Mucosa of stomach (tissue), 1 donor: Measurements from ENCODE around the gene C13orf46.

ENCODE experiments used
- H3K27me3 ChIP-seq: one replicate; pipeline ENCODE4 v1.7.0; 2013; ENCODE audit warnings: mild to moderate bottlenecking, low read length; ENCODE audit not compliant: control insufficient read depth, insufficient read depth
- H3K36me3 ChIP-seq: one replicate; pipeline ENCODE4 v1.7.0; 2013; ENCODE audit warnings: low read length; ENCODE audit not compliant: control insufficient read depth, insufficient read depth
- H3K4me1 ChIP-seq: one replicate; pipeline ENCODE4 v1.7.0; 2013; ENCODE audit warnings: mild to moderate bottlenecking, low read length; ENCODE audit not compliant: control insufficient read depth, insufficient read depth
- H3K4me3 ChIP-seq: one replicate; pipeline ENCODE4 v1.7.0; 2013; ENCODE audit warnings: low read length
- H3K9ac ChIP-seq: one replicate; pipeline ENCODE4 v1.7.0; 2013; ENCODE audit warnings: mild to moderate bottlenecking, low read length, moderate library complexity
- H3K9me3 ChIP-seq: one replicate; pipeline ENCODE4 v1.7.0; 2013; ENCODE audit warnings: mild to moderate bottlenecking, low read length, moderate library complexity; ENCODE audit not compliant: control insufficient read depth
- donor health status: Pancreatic carcinoma.

C13orf46 gene

GRCh38 chr13:113951246-113951999, 22.5 kb downstream of the C13orf46 start:
- peak overlapping the region; percentile 26 for H3K9ac ChIP-seq
- H3K27me3 ChIP-seq = no peaks in the 10 kb centered on the region
- peaks cover 11% of the 10 kb centered on the region for H3K4me1 ChIP-seq
- H3K4me3 ChIP-seq = no peak overlapping the region
- no peaks in the 10 kb centered on the region for H3K36me3 ChIP-seq
- H3K9me3 ChIP-seq = no peaks in the 10 kb centered on the region

- H3K4me1 ChIP-seq = peaks cover 11% of the 10 kb centered on the region
- H3K36me3 ChIP-seq = no peaks in the 10 kb centered on the region
- H3K27me3 ChIP-seq = no peaks in the 10 kb centered on the region
- H3K4me3 ChIP-seq = no peak overlapping the region
- peak overlapping the region; percentile 26 for H3K9ac ChIP-seq
- H3K9me3 ChIP-seq = no peaks in the 10 kb centered on the region
These were observed 23.2 kb downstream of the C13orf46 start for GRCh38 chr13:113950451-113951245.

GRCh38 chr13:113949546-113949945, 24.3 kb downstream of the C13orf46 start:
- Histone ChIP-seq H3K36me3 (no peaks in the 10 kb centered on the region), H3K9ac (no peak overlapping the region), H3K4me1 (peaks cover 11% of the 10 kb centered on the region), H3K9me3 (no peaks in the 10 kb centered on the region), H3K4me3 (no peak overlapping the region), H3K27me3 (no peaks in the 10 kb centered on the region)

GRCh38 chr13:113948034-113948742, 25.7 kb downstream of the C13orf46 start:
- no peak overlapping the region for H3K9ac ChIP-seq
- no peak overlapping the region for H3K4me3 ChIP-seq
- peaks cover 5% of the 10 kb centered on the region for H3K27me3 ChIP-seq
- no peaks in the 10 kb centered on the region for H3K9me3 ChIP-seq
- no peaks in the 10 kb centered on the region for H3K36me3 ChIP-seq
- H3K4me1 ChIP-seq = peaks cover 11% of the 10 kb centered on the region

GRCh38 chr13:113947311-113948033, 26.4 kb downstream of the C13orf46 start:
- H3K36me3 ChIP-seq = no peaks in the 10 kb centered on the region
- no peak overlapping the region for H3K4me3 ChIP-seq
- H3K9ac ChIP-seq = no peak overlapping the region
- H3K9me3 ChIP-seq = no peaks in the 10 kb centered on the region
- H3K4me1 ChIP-seq = peaks cover 11% of the 10 kb centered on the region
- H3K27me3 ChIP-seq = peaks cover 5% of the 10 kb centered on the region

GRCh38 chr13:113946409-113947181, 27.3 kb downstream of the C13orf46 start:
- no peaks in the 10 kb centered on the region for H3K36me3 ChIP-seq
- no peaks in the 10 kb centered on the region for H3K9me3 ChIP-seq
- peaks cover 9% of the 10 kb centered on the region for H3K4me1 ChIP-seq
- H3K27me3 ChIP-seq = peaks cover 5% of the 10 kb centered on the region
- H3K9ac ChIP-seq = no peak overlapping the region
- H3K4me3 ChIP-seq = no peak overlapping the region

GRCh38 chr13:113945857-113946408, 27.9 kb downstream of the C13orf46 start:
- Histone ChIP-seq H3K27me3 (peaks cover 5% of the 10 kb centered on the region), H3K36me3 (no peaks in the 10 kb centered on the region), H3K9ac (no peak overlapping the region), H3K4me3 (no peak overlapping the region), H3K4me1 (peaks cover 3% of the 10 kb centered on the region), H3K9me3 (no peaks in the 10 kb centered on the region)

- no peaks in the 10 kb centered on the region for H3K36me3 ChIP-seq
- H3K4me3 ChIP-seq = no peak overlapping the region
- no peaks in the 10 kb centered on the region for H3K9me3 ChIP-seq
- H3K9ac ChIP-seq = no peak overlapping the region
- no peaks in the 10 kb centered on the region for H3K4me1 ChIP-seq
- peaks cover 16% of the 10 kb centered on the region for H3K27me3 ChIP-seq
These were observed 29.9 kb downstream of the C13orf46 start for GRCh38 chr13:113943821-113944565.

GRCh38 chr13:113942591-113943103, 31.2 kb downstream of the C13orf46 start:
- H3K4me1 ChIP-seq = no peaks in the 10 kb centered on the region
- peaks cover 29% of the 10 kb centered on the region for H3K27me3 ChIP-seq

GRCh38 chr13:113941571-113942191, 32.2 kb downstream of the C13orf46 start:
- Histone ChIP-seq H3K9me3 (no peaks in the 10 kb centered on the region), H3K27me3 (peaks cover 37% of the 10 kb centered on the region), H3K4me3 (no peak overlapping the region), H3K36me3 (no peaks in the 10 kb centered on the region), H3K9ac (no peak overlapping the region), H3K4me1 (no peaks in the 10 kb centered on the region)

More at GRCh38 chr13:113942591-113943103, 31.2 kb downstream of the C13orf46 start:
- no peak overlapping the region for H3K9ac ChIP-seq
- no peaks in the 10 kb centered on the region for H3K9me3 ChIP-seq
- no peaks in the 10 kb centered on the region for H3K36me3 ChIP-seq
- H3K4me3 ChIP-seq = no peak overlapping the region
